ENCODE results near the gene PRKCA.
A peak's percentile ranks its signal among the peaks of the same experiment; 100 is the strongest.
"Not testable (repeated sequence)": the region's sequence is repeated elsewhere in the genome, so short reads cannot be mapped to it uniquely, and the experiment has no call there.

Gene PRKCA

DNA sequence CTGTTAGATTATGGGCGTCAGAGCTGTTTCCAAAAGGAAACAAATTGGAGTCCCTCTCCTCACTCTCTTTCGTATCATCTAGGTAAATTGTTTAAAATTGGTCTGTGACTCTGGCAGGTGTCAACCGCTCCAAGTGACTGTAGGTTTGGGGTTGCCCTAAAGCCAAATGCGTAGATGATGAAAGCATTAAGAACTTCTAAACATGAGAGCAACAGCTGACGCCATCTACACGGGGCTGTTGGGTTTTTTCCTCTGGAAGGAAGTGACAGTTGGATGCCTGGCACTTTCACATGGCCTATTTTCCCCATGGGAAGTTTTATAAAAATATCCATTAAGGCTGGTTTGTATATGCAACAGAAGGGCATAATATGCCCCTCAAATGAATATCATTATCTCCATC, 316.8 kb downstream of the PRKCA start:
- Histone ChIP-seq H3K4me3 (no peak overlapping the region), H3K9me3 (no peaks in the 10 kb centered on the region), H3K27ac (no peak overlapping the region), H3K27me3 (no peaks in the 10 kb centered on the region), H3K4me1 (no peaks in the 10 kb centered on the region), H3K36me3 (no peaks in the 10 kb centered on the region)
- no peak for DNase-seq
- TF ChIP-seq, protein P1, sequence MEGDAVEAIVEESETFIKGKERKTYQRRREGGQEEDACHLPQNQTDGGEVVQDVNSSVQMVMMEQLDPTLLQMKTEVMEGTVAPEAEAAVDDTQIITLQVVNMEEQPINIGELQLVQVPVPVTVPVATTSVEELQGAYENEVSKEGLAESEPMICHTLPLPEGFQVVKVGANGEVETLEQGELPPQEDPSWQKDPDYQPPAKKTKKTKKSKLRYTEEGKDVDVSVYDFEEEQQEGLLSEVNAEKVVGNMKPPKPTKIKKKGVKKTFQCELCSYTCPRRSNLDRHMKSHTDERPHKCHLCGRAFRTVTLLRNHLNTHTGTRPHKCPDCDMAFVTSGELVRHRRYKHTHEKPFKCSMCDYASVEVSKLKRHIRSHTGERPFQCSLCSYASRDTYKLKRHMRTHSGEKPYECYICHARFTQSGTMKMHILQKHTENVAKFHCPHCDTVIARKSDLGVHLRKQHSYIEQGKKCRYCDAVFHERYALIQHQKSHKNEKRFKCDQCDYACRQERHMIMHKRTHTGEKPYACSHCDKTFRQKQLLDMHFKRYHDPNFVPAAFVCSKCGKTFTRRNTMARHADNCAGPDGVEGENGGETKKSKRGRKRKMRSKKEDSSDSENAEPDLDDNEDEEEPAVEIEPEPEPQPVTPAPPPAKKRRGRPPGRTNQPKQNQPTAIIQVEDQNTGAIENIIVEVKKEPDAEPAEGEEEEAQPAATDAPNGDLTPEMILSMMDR (IDR thresholded peaks at IDR 0.05): no peak
- intact Hi-C loops (cut with DNase I; ENCODE audit: low total_unique reads): no loop called here

- H3K36me3 ChIP-seq: no peaks in the 10 kb centered on the region
- H3K4me3 ChIP-seq: no peak overlapping the region
- H3K27me3 ChIP-seq: no peaks in the 10 kb centered on the region
- intact Hi-C loops (cut with DNase I; ENCODE audit: low total_unique reads): no loop called here
- no peak for DNase-seq
- no peaks in the 10 kb centered on the region for H3K4me1 ChIP-seq
- H3K27ac ChIP-seq: no peak overlapping the region
- TF ChIP-seq, protein P1 (IDR thresholded peaks at IDR 0.05): no peak
- no peaks in the 10 kb centered on the region for H3K9me3 ChIP-seq
Measured at GRCh38 chr17:66620528-66620927, 318.1 kb downstream of the PRKCA start.

DNA sequence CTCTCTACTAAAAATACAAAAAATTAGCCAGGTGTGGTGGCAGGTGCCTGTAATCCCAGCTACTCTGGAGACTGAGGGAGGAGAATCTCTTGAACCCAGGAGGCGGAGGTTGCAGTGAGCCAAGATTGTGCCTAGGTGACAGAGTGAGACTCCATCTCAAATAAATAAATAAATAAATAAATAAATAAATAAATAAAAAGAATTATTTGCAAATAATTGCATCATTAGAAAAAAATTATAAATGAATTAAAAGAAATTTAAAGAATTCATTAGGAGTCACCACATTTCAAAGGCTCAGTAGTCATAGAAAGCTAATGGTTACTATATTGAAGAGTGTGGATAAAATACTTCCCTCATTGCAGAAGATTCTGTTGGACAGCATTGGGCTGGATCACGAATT, 322.2 kb downstream of the PRKCA start:
- DNase-seq; H3K4me3 ChIP-seq; H3K27me3 ChIP-seq; intact Hi-C loops (cut with DNase I; ENCODE audit: low total_unique reads); H3K27ac ChIP-seq; H3K36me3 ChIP-seq; H3K9me3 ChIP-seq: not testable (repeated sequence)
- H3K4me1 ChIP-seq: peaks cover 0 to 19% (median 0%) of the 10 kb centered on the region in 4 donors

- Histone ChIP-seq H3K27ac (no peak overlapping the region), H3K27me3 (no peaks in the 10 kb centered on the region), H3K4me3 (no peak overlapping the region), H3K9me3 (no peaks in the 10 kb centered on the region), H3K36me3 (no peaks in the 10 kb centered on the region), H3K4me1 (peaks cover 0 to 26% (median 0%) of the 10 kb centered on the region in 4 donors)
- intact Hi-C loops (cut with DNase I; ENCODE audit: low total_unique reads): no loop called here
- DNase-seq: no peak
- TF ChIP-seq, protein P1 (IDR thresholded peaks at IDR 0.05): peak; percentile 37 to 41
Measured at GRCh38 chr17:66625311-66625767, 322.9 kb downstream of the PRKCA start.

DNA sequence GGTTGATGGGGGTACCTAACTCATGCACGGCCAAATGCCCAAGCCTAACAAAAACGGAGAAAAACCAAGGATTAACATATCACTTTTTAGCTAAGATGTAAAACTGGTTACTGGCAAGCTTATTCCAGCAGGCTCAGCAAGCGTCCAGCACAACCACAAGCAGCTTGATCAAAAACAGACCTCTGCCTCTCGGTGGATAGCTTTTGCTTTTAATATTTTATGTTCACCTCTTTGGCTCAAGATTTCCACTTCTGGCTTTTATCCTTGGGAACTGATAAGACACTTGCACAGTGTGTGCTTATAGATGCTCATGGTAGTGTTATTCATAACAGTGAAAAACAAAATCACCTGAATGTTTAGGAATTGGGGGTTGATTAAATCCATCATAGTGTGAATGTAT, 325.6 kb downstream of the PRKCA start:
- TF ChIP-seq, protein P1 (IDR thresholded peaks at IDR 0.05): no peak
- Histone ChIP-seq H3K4me3 (no peak overlapping the region), H3K27me3 (no peaks in the 10 kb centered on the region), H3K4me1 (peaks cover 0 to 28% (median 0%) of the 10 kb centered on the region in 4 donors), H3K27ac (no peak overlapping the region), H3K36me3 (no peaks in the 10 kb centered on the region), H3K9me3 (no peaks in the 10 kb centered on the region)
- DNase-seq: no peak
- intact Hi-C loops (cut with DNase I; ENCODE audit: low total_unique reads): no loop called here

- H3K4me1 ChIP-seq: peaks cover 0 to 28% (median 2%) of the 10 kb centered on the region in 4 donors
- intact Hi-C loops (cut with DNase I; ENCODE audit: low total_unique reads): no loop called here
- H3K27ac ChIP-seq: peak overlapping the region in 1 of 2 donors; percentile 4
- H3K4me3 ChIP-seq: no peak overlapping the region
- TF ChIP-seq, protein P1 (IDR thresholded peaks at IDR 0.05): no peak
- no peaks in the 10 kb centered on the region for H3K9me3 ChIP-seq
- no peaks in the 10 kb centered on the region for H3K27me3 ChIP-seq
- no peak for DNase-seq
- H3K36me3 ChIP-seq: no peaks in the 10 kb centered on the region
Measured at GRCh38 chr17:66629762-66630161, 327.3 kb downstream of the PRKCA start.

Measured in tibial artery (tissue), 4 donors.